NCI-H1105 (cell line): Measurements from ENCODE around the gene SMU1.

ENCODE experiments used
- DNase-seq: peaks from one replicate; lab custom pipeline; 2025; lab: John Stamatoyannopoulos, UW

The SMU1 gene

GRCh38 chr9:33076046-33077004 lies at the start of gene SMU1:
Gene SMU1 (minus strand): TSS chr9:33076674. CDS start chr9:33076608, 66 bp downstream.
- peak; percentile 96 for DNase-seq

GRCh38 chr9:33125461-33125860 lies 49.0 kb upstream of the SMU1 start:
- DNase-seq: no peak

GRCh38 chr9:33124751-33125381 lies 48.4 kb upstream of the SMU1 start:
- no peak for DNase-seq

- DNase-seq: no peak
These were observed 47.6 kb upstream of the SMU1 start for GRCh38 chr9:33124046-33124445.

- no peak for DNase-seq
These were observed 47.0 kb upstream of the SMU1 start for GRCh38 chr9:33123407-33124031.

- DNase-seq: no peak
These were observed 44.1 kb upstream of the SMU1 start for GRCh38 chr9:33120620-33121019.

GRCh38 chr9:33117796-33118195 lies 41.3 kb upstream of the SMU1 start:
- no peak for DNase-seq

GRCh38 chr9:33117306-33117705 lies 40.8 kb upstream of the SMU1 start:
- DNase-seq: no peak

- no peak for DNase-seq
These were observed 40.4 kb upstream of the SMU1 start for GRCh38 chr9:33116860-33117259.

- DNase-seq: no peak
These were observed 38.3 kb upstream of the SMU1 start for GRCh38 chr9:33114746-33115145.

GRCh38 chr9:33113799-33114547 lies 37.5 kb upstream of the SMU1 start:
- no peak for DNase-seq

- no peak for DNase-seq
These were observed 35.6 kb upstream of the SMU1 start for GRCh38 chr9:33112094-33112493.

- no peak for DNase-seq
These were observed 35.2 kb upstream of the SMU1 start for GRCh38 chr9:33111631-33112030.

GRCh38 chr9:33110686-33111085 lies 34.2 kb upstream of the SMU1 start:
- no peak for DNase-seq

- DNase-seq: no peak
These were observed 33.5 kb upstream of the SMU1 start for GRCh38 chr9:33109850-33110595.

- no peak for DNase-seq
These were observed 32.6 kb upstream of the SMU1 start for GRCh38 chr9:33109097-33109496.

- DNase-seq: no peak
These were observed 32.0 kb upstream of the SMU1 start for GRCh38 chr9:33108472-33108871.

GRCh38 chr9:33107762-33108161 lies 31.3 kb upstream of the SMU1 start:
- DNase-seq: no peak

GRCh38 chr9:33106827-33107621 lies 30.6 kb upstream of the SMU1 start:
- no peak for DNase-seq

GRCh38 chr9:33106372-33106771 lies 29.9 kb upstream of the SMU1 start:
- no peak for DNase-seq

GRCh38 chr9:33105959-33106358 lies 29.5 kb upstream of the SMU1 start:
- DNase-seq: no peak
